GM18861 (cell line): ENCODE results near the gene IGF1R.

Source experiments
- ATAC-seq: cut with Tn5 transposase; IDR thresholded peaks from one replicate; pipeline ENCODE4 v1.9.1; 2021; ENCODE audit not compliant: unreplicated experiment

Gene IGF1R

DNA sequence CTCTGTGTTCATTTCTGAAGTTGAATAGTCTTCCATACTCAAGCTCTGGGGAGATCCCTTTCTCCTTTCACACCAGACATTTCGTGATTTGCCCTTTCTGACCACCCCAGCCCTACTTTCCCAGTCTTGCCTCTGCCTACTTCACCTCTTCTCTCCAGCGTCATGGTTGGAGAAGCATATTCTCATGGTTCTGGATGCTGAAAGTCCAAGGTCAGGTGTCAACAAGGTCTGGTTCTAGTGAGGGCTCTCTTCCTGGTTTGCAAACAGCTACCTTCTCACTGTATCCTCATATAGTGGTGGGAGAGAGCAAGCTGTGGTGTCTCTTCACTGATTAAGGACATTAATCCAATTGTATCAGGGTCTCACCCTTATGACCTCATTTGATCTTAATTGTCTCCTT is 169.4 kb downstream of the IGF1R start:
- ATAC-seq: no peak

DNA sequence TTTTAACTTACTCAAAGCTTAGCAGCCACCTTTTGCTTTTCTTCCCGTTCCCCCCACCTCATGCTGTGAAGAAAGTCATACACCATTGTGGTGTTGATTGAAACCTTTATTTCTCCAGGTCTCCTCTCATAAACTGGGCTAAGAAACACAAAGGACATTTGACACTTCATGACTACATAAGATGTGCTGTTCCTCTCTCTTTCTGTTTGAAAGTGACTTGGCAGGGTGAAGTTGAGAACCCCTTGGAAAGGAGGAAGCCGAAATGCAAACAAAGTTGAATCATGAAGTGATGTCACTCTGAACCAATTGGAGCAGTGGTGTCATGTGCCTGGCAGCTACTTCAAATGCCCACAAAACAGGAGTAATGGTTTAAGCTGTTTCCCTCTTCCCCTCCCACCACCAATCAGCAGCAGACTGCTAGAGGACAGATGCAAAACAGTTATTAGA is 174.7 kb downstream of the IGF1R start:
- ATAC-seq: no peak

DNA sequence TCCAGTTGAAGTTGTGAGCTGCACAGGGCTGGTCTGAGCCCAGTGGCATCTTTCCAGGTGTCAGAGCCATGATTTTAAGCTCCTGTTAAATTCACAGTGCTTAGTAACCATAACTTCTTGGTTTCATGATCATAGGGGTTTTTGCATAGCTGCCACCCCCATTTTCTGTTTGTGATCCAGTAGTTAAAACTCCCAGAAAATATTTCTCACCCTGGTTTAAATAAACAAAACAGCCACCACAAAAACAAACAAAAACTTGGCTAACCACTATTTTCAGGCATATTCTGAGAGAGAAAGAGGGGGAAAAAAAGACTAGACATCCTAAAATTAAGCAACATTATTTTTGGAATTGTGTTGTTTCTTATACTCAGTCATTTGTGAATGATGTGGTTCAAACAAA is 175.3 kb downstream of the IGF1R start:
- ATAC-seq: no peak

DNA sequence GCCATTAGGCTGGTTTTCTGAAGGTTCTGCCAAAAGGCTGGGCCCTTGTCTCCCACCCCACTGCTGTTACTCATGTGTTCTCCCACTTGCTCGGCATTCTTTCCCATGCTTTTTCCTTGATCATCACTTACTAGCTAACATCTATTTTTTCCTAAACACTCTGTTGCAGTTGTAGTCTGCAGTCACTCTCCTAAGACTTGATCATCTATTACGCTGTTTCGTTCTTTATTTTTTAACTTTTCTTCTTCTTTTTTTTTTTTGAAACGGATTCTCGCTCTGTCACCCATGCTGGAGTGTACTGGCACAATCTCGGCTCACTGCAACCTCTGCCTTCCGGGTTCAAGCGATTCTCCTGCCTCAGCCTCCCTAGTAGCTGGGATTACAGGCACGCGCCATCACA is 176.3 kb downstream of the IGF1R start:
- no peak for ATAC-seq

DNA sequence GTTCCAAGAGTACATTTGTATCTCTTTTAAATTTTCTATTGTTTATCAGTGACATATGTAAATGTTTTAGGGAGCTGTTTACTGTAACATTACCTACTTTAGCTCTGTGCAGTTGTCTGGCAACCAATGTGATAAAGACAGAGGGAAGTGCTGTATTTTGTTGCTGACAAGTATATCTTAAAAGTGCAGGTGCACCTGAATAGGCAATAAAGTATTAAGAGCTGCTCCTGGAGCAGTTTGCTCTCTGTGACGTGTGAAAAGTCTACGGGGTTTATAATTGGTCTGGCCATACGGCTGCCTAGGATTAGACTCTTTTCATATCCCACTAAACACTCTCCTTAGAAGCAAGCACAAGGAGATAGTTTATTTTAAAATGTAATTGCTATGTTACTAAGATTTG is 178.3 kb downstream of the IGF1R start:
- no peak for ATAC-seq

- no peak for ATAC-seq
These were observed 178.9 kb downstream of the IGF1R start for GRCh38 chr15:98827217-98827616.

- no peak for ATAC-seq
These were observed 181.8 kb downstream of the IGF1R start for GRCh38 chr15:98830034-98830634.

DNA sequence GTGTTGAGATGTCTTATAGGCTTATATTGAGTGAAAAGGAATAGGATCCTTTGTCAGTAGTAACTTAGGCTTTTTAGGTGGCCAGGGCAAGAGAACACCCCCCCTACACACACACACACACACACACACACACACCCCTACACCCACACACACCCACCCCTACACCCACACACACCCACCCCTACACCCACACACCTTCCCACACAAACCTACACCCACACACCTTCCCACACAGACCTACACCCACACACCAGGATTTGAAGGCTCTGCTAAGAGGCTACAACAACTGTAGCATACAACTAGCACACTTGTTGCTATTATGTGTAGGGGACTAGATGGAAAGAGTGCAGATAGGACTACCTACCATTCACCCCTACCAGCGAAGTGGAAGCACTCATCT is 186.6 kb downstream of the IGF1R start:
- no peak for ATAC-seq

GRCh38 chr15:98835876-98836275 is 187.5 kb downstream of the IGF1R start:
- no peak for ATAC-seq

DNA sequence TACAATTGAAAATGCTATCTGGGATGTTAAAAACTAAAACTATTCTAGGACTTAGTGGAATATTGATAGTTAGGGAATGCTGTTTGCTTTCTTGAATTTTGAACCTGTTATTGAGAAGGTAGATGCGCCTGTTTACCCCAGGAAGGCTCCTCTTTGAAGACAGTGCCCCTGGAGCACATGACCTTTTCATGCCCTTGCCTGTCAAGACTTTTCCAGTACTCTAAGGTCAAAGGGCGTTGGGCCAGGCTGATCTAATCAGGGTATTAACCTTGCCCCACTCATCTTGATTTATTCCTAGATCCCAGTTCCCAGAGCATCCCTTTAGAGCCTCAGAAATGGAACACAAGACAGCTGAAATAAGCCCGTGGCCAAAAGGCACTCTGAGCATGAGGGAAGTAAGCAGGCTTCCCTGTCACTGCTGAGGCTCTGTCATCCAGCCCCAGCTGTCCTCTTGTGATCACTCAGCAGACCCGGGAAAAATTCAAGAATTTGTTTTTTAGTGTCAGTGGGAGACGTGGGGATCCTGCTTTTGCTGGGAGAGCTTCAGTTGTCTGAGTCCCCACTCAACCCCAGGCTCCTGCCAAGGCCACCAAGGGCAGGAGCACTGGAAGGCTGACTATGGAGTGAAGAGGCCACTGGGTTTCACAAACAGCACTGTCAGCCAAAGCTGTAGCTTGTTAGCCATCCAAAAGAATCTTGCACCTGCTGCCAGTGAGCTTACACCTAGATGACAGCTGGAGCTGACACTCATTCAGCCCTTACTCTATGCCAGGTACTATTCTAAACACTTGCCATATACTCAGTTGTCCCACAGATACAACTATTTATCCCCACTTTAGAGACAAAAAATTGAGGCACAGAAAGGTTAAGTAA is 190.3 kb downstream of the IGF1R start:
- no peak for ATAC-seq

DNA sequence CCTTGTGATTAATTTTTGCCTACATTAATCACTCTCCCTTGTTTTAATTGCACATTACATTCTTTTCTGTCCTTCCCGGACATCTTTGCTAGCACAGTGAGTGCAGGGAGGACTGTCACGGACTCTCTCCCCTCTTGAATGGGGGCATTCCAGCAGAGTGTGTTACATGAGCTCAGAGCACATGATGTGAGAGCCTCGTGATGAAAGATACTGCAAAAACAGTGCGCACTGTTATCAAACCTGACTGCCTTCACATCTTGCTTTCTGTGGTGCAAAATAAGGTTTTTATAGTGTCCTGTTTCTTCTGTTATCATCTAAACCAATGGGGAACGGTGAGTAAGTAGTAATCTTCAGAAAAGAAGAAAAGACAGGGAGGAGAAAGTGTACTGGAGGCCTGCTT is 191.7 kb downstream of the IGF1R start:
- no peak for ATAC-seq

DNA sequence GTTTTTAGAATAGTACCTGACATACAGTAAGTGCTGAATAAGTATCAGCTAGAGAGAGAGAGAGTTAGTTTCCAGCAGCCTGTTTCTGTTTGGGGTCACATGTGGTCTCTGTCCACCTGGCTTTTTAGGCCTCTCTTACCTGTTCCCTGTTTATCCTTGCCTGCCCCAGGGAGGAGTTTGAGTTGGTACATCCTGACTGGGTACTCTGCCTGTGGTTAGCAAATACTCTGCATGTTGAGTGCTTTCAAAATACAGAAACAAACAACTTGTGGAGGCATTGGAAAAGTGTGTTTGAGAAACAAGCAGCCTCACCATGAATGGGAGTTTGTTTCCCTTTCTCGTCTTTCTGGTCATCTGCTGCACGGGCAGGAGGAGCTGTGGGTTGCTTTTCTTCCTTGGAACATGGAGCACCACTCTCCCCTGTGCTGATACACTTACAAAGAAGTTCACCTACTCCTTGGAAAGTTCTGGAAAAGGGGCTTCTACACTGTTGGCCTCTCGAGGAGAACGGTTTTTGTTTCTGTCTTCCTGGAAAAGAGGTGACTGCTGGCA is 193.2 kb downstream of the IGF1R start:
- no peak for ATAC-seq

DNA sequence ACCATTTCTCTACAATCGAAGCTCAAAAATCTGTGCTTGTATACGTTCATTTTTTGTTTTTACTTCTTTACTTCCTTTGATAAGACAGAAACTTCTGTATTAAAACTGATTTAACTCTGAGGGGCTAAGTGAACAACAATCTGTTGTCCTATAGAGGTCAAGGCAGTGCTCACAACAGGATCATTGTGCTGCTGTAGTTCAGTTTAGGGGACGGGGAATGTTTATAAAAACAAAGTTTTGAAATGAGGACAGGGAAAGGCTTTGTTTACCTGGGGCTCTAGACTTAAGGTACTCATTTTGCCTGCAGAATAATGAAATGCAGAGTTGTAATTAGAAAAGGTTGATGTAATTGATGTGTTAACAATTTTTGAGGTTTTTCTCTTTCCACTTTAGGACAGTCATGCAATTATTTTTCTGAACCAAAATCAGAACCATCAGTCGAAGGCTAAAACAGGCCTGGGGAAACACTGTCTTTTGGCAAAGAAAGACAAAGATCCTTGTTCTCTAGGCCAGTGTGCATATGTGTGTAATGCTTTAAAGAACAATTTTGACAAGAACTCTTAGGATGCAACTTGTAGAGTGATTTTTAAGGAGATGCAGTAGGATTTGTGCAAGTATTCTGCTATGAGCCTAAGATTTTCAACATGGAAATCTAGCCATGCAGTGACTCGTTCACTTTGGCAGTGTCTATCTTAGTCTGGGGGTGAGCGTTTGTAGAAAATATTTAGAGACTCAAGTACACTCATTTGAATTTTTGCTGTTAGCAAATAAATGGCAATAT is 194.0 kb downstream of the IGF1R start:
- no peak for ATAC-seq

DNA sequence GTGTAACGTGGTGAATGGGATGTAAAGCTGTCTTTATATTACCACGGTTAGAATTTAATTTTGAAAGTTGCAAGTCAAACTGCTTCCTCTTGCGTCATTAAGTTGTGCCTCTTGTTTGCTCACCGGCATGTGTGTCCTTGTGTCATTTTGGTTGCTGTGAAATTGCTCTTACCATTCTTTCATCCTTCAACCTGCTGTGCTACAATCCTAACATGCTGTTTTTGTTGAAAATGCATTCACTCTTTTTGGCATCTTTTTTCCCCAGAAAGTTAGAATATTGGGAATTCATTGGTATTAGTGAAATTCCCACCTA is 194.6 kb downstream of the IGF1R start:
- ATAC-seq: no peak

GRCh38 chr15:98843844-98844243 is 195.5 kb downstream of the IGF1R start:
- ATAC-seq: no peak

GRCh38 chr15:98844261-98844660 is 195.9 kb downstream of the IGF1R start:
- ATAC-seq: no peak

- no peak for ATAC-seq
These were observed 197.0 kb downstream of the IGF1R start for GRCh38 chr15:98845138-98845884.

DNA sequence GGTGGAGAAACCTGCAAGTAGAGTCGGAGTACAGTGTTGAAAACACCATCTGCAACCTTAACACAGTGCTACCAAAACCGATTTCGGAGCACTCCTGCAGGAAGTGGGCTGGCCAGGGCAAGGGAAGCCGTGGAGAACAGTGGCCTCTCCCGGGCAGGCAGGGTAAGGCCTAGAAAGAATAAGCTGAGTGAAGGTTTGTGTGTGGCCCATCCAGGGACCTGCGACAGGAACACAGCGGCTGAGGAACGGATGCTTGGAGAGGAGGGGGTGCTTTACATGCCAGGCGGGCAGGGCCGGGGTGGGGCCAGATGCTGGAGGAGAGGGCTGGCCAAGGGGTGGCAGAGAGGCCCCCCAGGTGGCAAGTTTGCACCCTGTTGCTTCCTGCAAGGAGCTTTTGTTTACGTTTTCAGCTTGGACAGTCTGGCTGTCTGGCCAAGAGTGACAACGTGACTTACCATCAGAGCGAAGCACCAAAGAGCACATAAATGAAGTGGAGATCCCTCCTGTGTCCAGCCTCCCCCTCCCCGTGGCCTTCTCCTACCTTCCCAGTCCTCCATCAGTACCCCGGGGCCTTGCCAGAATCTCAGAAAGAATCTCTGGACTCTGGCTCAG is 202.7 kb downstream of the IGF1R start:
- ATAC-seq: peak; percentile 49

GRCh38 chr15:98853161-98853560 is 204.8 kb downstream of the IGF1R start:
- peak; percentile 34 for ATAC-seq

DNA sequence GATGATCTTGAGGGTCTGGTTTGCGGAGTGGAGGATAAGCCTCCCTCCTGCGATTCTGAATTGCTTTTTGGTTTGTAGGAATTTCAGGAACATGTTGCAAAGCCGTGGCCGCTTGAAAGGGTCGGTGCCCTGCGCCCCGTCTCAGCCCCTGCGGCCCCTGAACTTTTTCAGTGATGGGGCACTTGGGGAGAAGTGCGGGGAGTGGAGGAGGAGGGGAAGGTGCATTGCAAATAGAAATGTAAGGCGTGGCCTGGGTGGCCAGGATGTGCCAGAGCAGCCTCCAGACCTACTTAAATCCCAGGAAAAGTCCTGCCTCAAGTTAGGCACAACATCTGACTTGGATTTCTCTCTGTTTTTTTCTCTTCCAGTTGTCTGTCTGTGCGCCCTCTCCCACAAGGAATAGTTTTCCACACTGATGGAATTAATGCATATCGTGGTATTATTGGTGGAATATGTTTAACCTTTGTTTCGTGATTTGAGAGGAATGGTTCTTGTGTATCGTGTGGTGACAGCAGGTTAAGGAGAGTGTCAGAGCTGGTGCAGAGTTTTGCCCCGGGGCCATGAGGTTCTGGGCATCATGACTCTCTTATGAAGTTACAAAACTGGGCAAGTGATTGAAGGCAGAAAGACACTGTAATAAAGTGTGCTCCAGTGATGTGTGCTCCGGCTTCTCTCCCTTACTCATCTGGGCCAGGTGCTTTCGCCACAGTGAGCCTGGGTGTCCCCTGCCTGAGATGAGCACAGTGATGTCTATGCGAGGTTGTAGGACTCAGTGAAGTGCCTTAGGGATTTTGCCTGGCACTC is 205.5 kb downstream of the IGF1R start:
- ATAC-seq: no peak
